NCI-H524 treated with DMSO at 0.1 percent for 48 hours (cell line): Measurements from ENCODE around the gene HSD17B2.
"Not testable (repeated sequence)": the region's sequence is repeated elsewhere in the genome, so short reads cannot be mapped to it uniquely, and the experiment has no call there.

Source experiments
- DNase-seq: peaks from one replicate; lab custom pipeline; 2025; lab: John Stamatoyannopoulos, UW

Gene HSD17B2

DNA sequence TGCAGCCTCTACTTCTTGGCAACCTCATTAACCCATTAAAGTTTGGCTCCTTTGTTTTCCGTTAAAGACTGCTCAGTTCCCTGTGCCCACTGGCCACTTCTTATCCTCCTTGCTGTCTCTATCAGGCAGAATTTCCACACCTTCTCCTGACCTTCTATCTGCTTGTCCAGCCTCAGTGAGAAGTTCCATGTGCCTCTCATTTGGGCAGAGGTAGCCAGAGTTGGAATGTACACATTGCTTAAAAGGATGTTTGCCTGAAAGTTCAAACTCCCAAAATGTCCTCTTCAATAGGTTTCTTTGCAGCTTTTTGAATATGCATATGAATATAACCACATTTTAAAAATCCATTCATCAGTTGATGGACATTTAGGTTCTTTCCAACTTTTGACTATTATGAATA, 47.0 kb downstream of the HSD17B2 start:
- DNase-seq: no peak

DNA sequence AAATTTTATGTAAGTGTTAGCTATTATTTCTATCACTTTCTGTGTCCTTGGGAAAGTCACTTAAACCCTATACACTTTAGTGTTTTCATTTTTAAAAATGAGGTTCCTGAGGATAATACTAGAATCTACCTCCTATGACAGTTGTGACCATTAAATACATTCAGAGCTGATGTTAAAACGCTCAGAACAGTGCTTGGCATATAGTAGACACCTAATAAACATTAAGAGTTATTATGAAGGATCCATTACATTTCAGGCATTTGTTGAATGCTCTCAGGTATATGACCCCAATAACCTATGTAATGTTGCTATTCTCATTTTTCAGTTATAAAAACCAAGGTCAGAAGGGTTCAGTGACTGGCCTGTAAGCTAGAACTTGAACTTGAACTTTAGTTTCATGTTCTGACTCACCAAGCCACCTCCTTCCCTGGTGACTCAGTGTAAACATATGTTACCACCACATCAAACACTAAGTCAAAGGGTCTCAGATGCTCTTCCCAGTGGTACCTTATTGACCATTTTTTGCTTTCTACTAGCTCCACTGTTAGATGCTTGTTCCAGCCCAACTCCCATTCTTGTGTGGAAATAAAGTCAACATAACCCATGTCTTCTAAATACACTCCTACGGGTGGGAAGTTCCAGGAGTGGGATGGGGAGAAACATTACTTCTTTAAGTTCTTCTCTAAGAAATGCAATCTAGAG, 47.6 kb downstream of the HSD17B2 start:
- DNase-seq: no peak

- no peak for DNase-seq
Measured at GRCh38 chr16:82083710-82084353, 48.8 kb downstream of the HSD17B2 start.

DNA sequence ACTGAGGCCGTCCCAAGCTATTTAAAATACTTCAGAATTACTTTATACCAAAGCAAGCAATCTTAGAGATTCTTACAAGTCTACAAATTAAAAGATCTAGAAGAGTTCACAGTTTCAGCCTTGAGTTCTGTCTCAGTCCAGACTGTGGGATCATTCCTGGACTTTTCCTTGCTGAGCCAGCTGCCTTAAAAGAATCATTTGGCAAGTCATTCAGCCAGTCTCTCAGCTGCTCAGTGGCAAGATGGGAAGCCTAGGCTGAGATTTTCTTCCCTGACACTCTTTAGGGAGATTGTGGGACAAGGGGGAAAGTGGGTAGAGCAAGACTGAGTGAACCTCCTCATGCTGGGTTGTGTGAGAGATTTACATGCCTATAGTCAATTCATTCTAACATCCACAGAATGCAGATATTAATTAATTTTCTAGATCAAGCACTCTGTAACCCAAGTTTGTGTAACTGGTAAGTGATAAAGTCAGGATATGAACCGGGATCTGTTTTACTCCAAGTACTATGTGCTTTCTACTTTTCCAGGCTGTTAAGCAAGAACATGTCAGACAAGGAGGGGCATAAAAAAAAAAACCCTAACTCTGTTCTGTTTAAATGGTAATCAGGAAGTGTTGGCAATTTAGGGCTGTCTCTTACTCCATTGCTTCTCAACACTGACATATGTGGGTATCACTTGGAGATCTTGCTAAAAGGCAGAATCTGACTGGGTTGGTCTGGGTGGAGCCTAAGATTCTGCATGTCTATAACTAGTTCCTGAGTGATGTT, 50.1 kb downstream of the HSD17B2 start:
- no peak for DNase-seq

DNA sequence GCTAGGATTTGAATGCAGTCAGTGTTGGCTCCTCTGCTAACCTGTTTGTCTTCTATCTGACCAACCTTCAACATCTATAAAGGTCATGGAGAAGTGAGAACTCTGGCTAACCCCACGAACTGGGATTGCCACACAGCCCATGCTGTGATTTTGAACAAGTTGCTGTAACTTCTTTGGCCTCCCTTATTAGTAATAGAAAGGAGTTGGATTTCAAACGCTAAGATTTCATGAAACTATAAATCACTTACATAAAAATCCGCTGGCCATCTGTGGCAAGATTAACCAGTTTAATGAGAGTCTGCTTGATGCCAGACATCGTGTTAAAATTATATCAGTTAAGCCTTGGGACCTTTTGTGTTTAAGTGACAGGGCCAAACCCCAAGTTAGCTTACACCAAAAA, 53.4 kb downstream of the HSD17B2 start:
- peak; percentile 96 for DNase-seq

- no peak for DNase-seq
Measured at GRCh38 chr16:82091241-82091640, 56.2 kb downstream of the HSD17B2 start.

GRCh38 chr16:82092711-82093110, 57.7 kb downstream of the HSD17B2 start:
- no peak for DNase-seq

- DNase-seq: no peak
Measured at GRCh38 chr16:82093666-82094300, 58.7 kb downstream of the HSD17B2 start.

DNA sequence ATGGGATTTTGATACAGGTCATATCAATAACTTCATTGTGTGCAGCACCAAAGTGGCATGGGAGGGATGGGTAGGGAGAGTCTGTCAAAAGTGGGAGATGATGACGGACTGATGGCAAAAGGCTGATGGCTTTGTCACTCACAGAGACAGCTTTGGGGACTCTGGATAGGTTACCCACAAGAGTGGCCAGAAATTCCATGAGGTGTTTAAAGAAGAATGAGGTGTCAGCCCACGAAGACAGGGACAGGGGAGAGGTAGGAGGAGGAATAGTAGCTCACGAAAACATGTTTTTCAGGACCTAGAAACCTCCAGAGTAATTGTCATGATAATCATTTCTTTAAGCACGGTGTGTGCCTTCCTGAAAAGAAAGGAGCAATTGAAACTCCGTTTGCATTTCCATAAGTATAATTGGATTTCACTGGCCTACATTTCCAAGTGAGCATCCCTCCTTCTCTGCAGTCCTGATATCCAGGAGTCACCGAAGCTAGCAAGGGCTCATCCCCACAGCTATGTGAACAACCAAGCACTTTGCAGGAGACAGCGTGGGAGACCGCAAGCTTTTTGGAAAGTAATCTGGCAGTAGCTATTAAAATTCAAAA, 60.0 kb downstream of the HSD17B2 start:
- no peak for DNase-seq

- no peak for DNase-seq
Measured at GRCh38 chr16:82096641-82097040, 61.6 kb downstream of the HSD17B2 start.

DNA sequence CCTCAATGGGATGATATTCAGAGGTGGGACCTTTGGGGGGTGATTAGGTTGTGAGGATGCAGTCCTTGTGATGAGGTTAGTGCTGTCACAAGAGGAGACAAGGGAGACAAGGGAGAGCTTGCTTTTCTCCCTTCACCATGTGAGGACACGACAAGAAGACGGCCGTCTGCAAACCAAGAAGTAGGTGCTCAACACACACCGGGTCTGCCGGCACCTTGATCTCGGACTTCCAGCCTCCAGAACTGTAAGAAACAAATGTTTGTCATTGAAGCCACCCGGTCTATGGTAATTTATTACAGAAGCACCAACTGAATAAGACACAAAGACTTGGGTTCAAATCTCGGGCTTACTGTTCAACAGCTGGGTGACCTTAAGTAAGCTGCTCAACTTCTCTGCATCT, 70.1 kb downstream of the HSD17B2 start:
- no peak for DNase-seq

- DNase-seq: peak; percentile 87
Measured at GRCh38 chr16:82108100-82108499, 73.0 kb downstream of the HSD17B2 start.

DNA sequence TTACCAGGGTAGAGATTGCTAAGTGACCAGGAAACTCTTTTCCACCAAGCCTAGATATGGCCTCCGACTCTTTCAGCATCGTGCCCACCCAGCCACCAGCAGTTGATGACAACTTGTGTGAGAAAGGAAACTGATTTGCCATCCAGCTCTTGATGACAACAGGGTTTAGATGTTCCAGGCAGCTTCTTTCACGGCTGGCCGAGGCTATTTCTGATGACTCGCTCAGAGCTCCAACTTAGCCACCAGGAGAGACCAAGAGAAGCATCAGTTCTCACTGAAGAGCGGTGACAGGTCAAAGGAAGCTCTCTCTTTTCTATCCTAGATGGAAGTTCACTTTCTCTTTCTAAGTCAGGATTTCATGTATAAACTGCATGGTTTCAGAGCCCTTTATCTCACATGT, 73.7 kb downstream of the HSD17B2 start:
- no peak for DNase-seq

GRCh38 chr16:82109266-82109665, 74.2 kb downstream of the HSD17B2 start:
- DNase-seq: not testable (repeated sequence)

GRCh38 chr16:82111944-82112343, 76.9 kb downstream of the HSD17B2 start:
- DNase-seq: no peak

DNA sequence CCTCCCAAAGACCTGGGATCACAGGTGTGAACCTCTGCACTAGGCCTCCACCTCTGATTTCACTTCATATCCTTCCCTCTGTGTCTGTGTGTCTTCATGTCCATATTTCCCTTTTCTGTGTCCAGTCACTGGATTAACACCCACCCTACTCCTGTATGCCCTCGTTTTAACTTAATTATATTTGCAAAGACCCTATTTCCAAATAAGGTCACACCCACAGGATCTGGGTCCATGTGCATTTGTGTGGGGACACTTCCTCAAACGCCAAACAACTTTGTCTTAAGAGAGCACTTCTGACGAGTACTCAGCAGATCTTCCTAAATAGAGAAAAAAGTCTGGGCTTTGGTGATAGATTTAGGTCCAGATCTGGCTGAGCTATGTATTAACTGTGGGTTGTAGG, 78.7 kb downstream of the HSD17B2 start:
- DNase-seq: no peak

- no peak for DNase-seq
Measured at GRCh38 chr16:82116535-82116934, 81.5 kb downstream of the HSD17B2 start.

GRCh38 chr16:82118749-82119148, 83.7 kb downstream of the HSD17B2 start:
- no peak for DNase-seq

DNA sequence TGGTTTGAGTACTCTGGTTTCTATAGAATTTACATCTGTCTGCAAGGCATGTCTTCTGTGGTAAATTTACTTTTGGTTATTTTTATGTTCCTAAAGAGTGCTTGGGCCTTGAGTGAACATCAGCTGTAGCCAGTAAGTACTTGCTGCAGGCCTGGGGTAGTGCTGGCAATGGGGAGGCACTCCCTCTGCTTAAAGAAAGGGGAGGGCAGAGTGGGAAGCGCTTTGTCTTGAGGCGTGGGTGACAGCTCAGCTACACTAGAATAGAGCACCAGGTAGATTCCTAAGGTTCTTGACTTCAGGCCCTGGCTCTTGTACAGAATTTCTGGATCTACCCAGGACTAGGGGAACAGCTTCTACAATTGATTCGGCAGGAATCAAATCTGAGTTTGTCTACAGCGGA, 84.4 kb downstream of the HSD17B2 start:
- DNase-seq: no peak

GRCh38 chr16:82124651-82125050, 89.6 kb downstream of the HSD17B2 start:
- DNase-seq: no peak

DNA sequence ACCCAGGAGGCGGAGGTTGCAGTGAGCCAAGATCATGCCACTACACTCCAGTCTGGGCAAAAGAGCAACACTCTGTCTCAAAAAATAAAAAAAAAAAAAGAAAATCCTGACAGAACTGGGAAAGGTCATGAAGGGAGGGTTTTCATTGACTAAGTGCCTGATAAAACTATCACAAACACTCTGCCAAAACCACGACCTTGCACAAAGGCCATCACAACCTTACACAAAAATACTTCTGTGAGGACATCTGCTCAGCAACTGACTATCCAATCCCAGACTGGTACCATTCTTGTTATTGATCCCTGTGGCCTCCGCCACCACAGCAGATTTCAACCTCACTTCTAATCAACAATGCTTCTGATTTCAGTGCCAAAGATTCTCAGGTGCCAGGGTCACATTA, 94.8 kb downstream of the HSD17B2 start:
- DNase-seq: no peak

- no peak for DNase-seq
Measured at GRCh38 chr16:82133798-82134197, 98.7 kb downstream of the HSD17B2 start.
